HG03439 (cell line): ENCODE results near the gene UIMC1.
"Not testable (repeated sequence)": the region's sequence is repeated elsewhere in the genome, so short reads cannot be mapped to it uniquely, and the experiment has no call there.

ENCODE experiments used
- ATAC-seq: cut with Tn5 transposase; IDR thresholded peaks from one replicate; pipeline ENCODE4 v1.9.1; 2021; ENCODE audit warnings: mild to moderate bottlenecking, moderate library complexity; ENCODE audit not compliant: unreplicated experiment

Gene UIMC1

DNA sequence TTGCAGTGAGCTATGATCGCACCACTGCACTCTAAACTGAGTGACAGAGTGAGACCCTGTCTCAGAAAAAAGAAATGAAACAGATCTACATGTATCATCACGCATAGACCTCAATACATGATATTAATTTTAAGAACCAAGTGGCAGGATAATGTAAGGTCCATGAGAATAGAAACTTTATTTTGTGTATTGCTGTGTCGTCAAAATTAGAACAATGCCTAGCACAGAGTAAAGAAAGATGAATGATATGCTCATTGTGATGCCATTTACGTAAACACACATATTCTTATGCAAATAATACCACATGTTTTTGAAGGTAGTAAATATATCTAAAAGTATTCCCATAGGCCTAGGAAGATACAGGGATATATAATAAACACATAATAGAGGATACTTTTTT is 3.6 kb upstream of the UIMC1 start:
- no peak for ATAC-seq

DNA sequence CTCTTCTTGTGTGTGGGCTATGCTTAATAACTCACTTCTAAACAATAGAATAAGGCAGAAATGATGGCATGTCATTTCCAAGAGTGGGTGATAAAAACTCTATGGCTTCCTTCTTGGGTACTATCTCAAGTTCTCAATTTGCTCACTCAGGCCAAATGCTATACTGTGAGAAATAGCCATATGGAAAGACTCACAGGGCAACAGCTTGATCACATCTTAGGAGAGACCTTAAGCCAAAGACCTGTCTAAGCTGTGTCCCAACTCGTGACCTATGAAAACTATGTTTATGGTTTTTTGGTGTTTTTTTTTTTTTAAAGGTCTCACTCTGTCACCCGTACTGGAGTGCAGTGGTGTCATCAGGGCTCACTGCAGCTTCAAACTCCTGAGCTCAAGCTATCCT is 2.1 kb upstream of the UIMC1 start:
- no peak for ATAC-seq

DNA sequence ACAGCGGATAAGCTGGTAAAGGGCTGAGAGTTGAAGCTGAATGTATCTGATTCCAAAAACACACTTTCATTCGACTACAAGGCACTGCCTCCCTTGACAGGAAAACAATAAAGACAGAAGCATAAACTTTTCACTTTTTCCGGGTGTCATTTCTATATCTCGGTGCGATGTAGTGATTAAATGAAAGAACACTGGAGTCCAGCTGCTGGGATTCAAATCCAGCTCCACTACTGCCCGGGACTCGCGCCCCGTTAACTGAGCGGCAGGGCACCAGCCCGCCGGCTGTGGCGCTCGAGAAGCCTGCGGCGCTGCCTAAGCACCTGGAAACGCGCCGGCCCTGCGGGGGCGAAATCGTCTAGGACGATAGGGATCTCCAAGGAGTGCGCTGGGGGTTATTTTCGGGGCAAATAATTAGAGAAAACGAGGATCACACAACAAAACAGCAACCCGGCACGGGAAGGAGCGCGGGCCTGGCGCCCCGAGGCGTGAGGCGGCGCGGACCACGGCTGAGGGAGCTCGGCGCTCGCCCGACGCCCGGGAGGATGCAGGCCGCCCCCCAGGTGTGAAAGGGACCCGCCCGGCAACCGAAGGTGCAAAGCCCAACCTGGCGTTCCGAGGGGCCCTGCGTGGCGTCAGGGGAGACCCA is 837 bp downstream of the UIMC1 start:
- ATAC-seq, result peak; percentile 54

DNA sequence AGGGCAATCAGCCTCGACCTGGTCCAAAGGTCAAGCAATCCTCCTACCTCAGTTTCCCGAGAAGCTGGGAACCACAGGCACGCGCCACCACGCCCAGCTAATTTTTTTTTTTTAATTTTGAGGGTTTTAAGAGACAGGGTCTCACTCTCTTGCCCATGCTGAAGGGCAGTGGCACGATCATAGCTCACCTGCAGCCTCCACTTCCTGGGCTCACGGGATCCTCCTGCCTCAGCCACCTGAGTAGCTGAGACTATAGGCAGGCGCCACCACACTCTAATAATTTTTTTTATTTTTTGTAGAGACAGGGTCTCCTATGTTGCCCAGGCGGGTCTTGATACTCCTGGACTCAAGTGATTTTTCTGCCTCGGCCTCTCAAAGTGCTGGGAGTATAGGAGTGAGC is 1.6 kb downstream of the UIMC1 start:
- no peak for ATAC-seq

DNA sequence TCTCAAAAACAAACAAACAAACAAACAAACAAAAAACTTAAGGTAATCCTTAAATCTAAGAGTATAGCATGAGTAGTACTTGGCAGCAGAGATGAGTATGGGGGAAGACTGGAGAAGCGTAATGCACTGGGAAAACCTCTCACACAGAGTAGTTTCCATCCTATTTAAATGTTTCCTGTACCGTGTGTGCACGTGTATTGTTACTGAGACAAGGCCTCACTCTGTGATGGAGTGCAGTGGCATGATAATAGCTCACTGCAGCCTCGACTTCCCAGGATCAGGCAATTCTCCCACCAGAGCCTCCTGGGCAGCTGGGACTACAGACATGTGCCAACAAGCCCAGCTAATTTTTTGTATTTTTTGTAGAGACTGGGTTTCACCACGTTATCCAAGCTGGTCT is 2.9 kb downstream of the UIMC1 start:
- no peak for ATAC-seq

DNA sequence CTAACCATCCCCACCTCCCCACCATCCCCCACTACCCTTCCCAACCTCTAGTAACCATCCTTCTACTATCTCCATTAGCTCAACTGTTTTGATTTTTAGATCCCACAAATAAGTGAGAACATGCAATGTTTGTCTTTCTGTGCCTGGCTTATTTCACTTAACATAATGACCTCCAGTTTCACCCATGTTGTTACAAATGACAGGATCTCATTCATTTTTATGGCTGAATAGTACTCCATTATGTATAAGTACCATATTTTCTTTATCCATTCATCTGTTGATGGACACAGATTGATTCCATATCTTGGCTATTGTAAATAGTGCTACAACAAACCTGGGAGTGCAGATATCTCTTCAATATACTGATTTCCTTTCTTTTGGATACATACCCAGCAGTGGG is 7.1 kb downstream of the UIMC1 start:
- not testable (repeated sequence) for ATAC-seq

DNA sequence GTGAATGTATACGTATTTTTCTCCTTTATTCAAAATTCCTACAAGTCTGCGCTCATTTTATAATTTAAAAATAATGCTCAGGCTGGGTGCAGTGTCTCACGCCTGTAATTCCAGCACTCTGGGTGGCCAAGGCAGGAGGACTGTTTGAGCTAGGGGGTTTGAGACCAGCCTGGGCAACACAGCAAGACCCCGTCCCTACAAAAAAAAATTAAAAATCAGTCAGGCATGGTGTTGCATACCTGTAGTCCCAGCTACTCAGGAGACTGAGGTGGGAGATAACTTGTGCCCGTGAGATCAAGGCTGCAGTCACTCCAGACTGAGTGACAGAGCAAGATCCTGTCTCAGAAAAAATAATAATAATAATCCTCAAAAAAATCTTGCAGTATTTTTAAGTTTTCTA is 7.8 kb downstream of the UIMC1 start:
- ATAC-seq, result no peak

DNA sequence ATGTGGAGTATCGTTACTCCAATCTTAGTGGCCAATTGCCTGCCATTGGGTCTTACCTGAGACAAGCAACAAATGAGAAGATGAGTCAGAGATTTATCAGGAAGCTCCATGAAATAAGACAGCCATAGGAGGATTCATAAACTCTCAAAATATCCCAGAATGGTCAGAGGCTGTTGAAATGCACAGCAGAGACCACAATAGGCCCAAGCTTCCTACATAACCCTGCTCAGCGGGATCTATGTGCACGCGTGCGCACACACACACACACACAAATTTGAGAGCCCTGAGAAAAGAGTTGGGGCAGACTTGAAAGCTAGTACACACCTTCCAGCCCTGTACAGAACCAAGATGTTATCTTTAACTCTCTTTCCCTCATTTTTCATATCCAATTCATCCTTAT is 9.8 kb downstream of the UIMC1 start:
- ATAC-seq, result no peak

DNA sequence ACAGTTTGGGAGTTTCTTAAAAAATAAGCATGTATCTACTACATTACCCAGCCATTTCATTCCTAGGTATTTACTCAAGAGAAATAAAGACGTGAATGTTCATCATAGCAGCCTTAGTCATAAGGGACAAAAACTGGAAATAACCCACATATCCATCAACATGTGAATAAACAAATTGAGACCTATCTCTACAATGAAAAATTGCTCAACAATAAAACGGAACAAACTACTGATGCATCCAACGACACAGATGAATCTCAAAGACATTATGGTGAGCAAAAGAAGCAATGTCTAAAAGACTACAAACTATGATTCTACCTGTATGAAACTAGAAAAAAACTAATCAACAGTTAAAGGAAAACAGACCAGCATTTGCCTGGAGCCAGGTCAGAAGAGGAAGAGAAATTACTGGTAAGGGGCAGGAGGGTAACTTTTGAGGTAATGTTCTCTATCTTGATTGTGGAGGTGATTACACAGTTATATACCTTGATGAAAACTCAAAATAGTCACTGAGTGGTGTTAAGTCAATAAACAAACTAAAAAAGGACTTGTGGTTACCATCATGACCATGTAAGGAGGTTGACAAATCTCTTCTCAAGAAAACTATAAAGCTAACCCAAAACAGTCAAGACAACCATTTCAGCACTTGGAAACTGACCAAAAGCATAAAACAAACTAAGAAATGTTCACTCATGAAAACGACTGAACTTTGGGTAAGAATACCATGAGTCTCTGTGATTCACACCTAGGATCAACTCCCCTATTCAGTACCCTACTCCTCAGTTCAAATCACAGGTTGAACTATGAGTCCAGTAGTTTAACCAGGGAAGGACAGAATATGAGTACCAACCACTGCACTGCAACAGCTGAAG is 10.4 kb downstream of the UIMC1 start:
- no peak for ATAC-seq

DNA sequence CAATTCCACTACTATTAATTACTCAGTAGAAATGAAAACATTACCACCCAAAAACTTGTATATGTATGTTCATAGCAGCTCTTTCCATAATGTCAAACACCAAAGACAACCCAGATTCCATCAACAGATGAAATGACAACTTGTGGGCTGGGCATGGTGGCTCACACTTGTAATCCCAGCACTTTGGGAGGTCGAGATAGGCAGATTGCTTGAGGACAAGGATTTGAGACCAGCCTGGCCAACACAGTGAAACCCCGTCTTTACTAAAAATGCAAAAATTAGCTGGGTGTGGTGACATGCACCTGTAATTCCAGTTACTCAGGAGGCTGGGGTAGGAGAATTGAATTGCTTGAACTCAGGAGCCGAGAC is 11.5 kb downstream of the UIMC1 start:
- no peak for ATAC-seq

DNA sequence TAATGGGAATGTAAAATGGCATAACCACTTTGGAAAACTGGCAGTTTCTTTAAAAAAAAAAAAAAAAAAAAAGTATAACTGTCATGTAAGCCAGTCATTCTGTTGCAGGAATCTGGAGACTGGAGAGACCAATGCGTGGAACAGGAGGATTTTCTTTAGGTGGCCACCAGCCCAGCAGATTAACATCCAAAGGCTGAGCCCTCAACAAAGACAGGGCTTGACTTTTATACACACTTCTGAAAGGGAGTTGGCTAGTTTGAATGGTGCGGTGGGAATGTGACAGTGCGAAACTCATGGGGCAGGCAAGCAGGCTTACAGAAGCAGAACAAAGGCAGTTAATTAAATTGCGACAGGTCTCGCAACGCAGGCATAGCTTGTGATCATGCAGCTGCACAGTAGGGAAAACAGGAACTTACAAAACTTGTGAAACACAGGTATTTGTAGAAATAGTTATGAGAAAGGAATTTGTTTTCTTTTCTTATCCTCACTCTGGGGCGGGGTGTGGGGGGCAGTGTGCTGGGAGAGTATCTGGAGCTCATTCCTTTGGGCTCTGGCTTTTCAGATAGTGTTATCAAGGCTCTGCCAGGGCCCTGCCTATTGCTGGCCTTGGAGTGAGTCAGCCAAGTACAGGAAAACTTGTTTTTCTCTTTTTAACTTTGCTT is 12.0 kb downstream of the UIMC1 start:
- no peak for ATAC-seq

DNA sequence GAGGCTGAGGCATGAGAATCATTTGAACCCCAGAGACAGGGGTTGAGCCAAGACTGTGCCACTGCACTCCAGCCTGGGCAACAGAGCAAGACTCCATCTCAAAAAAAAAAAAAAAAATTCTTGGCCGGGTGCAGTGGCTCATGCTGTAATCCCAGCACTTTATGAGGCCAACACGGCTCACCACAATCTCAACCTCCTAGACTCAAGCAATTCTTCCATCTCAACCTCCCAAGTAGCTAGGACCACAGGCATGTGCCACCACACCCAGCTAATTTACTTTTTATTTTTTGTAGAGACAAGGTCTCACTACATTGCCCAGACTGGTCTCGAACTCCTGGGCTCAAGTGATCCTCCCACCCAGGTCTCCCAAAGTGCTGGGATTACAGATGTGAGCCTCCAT is 13.5 kb downstream of the UIMC1 start:
- not testable (repeated sequence) for ATAC-seq

DNA sequence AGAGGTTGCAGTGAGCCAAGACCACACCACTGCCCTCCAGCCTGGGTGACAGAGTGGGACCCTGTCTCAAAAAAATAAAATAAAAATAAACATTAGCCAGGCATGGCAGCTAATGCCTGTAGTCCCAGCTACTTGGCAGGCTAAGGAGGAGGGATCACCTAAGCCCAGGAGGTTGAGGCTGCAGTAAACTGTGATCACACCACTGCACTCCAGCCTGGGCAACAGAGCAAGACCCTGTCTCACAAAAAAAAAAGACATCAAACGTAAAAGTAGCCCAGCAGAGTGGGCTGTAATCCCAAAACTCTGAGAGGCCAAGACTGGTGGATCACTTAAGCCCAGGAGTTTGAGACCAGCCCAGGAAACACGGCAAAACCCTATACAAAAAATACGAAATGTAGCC is 19.0 kb downstream of the UIMC1 start:
- ATAC-seq, result no peak

DNA sequence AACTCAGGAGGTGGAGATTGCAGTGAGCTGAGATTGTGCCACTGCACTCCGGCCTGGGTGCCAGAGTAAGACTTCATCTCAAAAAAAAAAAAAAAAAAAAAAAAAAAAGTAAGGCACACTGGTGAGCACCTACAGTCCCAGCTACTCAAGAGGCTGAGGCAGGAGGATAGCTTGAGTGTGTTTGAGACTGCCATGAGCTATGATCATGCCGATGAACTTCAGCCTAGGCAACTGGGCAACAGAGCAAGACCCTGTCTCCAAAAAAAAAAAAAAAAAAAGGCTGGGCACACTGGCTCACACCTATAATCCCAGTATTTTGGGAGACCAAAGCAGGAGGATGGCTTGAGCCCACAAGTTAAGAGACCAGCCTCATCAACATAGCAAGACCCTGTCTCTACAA is 20.3 kb downstream of the UIMC1 start:
- no peak for ATAC-seq

DNA sequence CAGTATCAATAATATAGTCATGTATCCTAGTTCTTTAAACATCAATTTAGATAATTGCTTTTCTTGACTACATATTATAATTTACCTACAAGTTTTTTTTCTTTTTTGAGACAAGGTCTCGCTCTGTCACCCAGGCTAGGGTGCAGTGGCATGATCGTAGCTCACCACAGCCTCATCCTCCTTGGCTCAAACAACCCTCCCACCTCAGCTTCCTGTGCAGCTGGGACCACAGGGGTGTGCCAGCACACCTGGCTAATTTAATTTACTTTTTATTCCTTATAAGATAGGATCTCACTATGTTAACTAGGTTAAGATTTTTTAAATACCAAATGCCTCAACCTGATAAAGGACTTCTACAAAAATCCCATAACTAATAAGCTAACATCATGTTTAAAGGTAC is 21.1 kb downstream of the UIMC1 start:
- no peak for ATAC-seq

DNA sequence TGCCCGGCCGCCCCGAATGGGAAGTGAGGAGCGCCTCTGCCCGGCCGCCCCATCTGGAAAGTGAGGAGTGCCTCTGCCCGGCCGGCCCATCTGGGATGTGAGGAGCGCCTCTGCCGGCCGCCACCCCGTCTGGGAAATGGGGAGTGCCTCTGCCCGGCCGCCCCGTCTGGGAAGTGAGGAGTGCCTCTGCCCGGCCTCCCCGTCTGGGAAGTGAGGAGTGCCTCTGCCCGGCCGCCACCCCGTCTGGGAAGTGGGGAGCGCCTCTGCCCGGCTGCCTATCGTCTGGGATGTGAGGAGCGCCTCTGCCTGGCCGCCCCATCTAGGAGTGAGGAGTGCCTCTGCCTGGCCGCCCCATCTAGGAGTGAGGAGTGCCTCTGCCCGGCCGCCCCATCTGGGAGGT is 22.4 kb downstream of the UIMC1 start:
- not testable (repeated sequence) for ATAC-seq

DNA sequence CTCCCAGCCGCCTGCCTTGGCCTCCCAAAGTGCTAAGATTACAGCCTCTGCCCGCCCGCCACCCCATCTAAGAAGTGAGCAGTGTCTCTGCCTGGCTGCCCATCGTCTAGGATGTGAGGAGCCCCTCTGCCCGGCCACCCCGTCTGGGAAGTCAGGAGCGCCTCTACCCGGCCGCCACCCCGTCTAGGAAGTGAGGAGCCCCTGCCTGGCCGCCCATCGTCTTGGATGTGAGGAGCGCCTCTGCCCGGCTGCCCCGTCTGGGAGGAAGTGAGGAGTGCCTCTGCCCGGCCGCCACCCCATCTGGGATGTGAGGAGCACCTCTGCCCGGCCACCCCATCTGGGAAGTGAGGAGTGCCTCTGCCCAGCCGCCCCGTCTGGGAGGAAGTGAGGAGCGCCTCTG is 23.0 kb downstream of the UIMC1 start:
- not testable (repeated sequence) for ATAC-seq

DNA sequence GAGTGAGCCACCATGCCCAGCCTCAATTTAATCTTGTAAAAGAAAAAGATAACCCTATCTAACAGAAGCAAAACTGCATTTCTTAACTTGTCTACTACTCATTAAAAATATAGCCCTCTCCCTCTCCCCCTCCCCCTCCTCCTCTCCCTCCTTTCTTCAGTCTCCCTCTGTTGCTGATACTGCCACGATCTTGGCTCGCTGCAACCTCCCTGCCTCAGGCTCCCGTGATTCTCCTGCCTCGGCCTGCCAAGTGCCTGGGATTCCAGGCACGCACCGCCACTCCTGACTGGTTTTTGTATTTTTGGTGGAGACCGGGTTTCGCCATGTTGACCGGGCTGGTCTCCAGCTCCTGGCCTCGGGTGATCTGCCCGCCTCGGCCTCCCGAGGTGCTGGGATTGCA is 23.5 kb downstream of the UIMC1 start:
- not testable (repeated sequence) for ATAC-seq

DNA sequence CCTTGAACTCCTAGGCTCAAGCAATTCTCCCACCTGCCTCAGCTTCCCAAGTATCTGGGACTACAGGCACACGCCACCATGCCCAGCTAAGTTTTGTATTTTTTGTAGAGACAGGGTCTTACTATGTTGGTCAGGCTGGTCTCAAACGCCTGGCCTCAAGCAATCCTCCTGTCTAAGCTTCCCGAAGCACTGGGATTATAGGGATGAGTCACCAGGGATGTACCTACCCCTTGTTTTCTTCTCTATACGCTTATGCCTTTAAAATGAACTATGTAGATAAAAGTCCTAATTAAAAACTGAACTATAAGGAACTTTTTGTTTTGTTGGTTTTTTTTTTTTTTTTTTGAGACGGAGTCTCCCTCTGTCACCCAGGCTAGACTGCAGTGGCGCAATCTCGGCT is 25.8 kb downstream of the UIMC1 start:
- no peak for ATAC-seq

DNA sequence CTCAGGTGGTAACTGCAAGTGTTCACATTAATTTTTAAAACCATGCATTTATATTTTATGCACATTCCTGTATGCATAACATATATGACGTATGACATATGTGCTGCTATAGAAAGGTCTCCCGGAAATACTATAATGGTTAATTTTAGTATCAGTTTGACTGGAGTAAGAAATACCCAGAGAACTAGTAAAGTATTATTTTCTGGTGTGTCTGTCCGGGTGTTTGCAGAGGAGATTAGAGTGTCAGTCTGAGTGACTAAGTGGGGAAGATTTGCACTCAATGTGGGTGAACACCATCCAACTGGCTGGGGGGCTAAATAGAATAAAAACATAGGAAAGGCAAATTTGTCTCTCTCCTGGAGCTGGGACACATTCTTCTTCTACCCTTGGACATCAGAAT is 26.9 kb downstream of the UIMC1 start:
- ATAC-seq, result no peak

DNA sequence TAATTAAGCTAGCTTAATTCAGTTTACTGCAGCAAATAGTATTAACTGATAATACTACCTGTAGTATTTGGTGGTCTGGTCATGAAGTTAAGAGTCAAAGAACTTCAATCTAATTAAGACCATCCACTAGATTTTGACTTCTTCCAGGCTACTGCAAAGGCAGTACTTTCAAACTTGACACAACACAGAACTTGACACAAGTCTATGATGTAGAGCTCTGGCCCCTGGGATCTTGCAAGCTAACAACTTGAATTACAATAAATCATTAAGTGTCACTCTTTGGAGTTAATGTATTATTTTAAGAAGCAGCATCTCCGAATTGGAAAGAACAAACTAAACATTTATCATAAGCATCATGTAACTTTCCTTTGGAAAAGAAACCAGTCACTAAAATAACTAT is 40.9 kb downstream of the UIMC1 start:
- no peak for ATAC-seq

DNA sequence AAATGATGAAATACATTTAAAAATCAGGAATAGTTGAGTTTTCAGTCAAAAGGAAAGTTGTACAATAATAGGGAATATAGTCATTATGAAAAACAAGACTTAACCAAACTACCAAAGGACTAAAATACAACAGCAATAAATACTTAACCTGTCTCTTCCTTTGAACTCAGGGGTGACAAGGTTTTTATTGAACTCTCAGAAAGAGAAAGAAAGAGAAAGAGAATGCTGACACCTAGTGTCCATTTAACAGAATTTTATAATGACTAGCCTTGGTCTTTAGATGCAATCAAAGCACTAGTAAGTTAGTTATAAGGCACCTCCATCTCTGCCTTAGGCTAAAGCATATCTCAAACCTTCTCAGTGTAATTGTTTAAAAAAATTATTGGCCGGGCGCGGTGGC is 47.5 kb downstream of the UIMC1 start:
- ATAC-seq, result no peak
